Measurements from ENCODE around the gene PSME1.

Gene PSME1

GRCh38 chr14:24129410-24129998 is 6.5 kb upstream of the PSME1 start:
- DNase-seq (ENCODE audit: low read depth in 2 of 2), result no peak

- no peak for DNase-seq (ENCODE audit: low read depth in 2 of 2)
Measured at GRCh38 chr14:24130380-24130716, 5.6 kb upstream of the PSME1 start, which contains the start of gene FITM1. Gene FITM1 (plus strand): TSS chr14:24130659. CDS start chr14:24131564, 905 bp downstream.

DNA sequence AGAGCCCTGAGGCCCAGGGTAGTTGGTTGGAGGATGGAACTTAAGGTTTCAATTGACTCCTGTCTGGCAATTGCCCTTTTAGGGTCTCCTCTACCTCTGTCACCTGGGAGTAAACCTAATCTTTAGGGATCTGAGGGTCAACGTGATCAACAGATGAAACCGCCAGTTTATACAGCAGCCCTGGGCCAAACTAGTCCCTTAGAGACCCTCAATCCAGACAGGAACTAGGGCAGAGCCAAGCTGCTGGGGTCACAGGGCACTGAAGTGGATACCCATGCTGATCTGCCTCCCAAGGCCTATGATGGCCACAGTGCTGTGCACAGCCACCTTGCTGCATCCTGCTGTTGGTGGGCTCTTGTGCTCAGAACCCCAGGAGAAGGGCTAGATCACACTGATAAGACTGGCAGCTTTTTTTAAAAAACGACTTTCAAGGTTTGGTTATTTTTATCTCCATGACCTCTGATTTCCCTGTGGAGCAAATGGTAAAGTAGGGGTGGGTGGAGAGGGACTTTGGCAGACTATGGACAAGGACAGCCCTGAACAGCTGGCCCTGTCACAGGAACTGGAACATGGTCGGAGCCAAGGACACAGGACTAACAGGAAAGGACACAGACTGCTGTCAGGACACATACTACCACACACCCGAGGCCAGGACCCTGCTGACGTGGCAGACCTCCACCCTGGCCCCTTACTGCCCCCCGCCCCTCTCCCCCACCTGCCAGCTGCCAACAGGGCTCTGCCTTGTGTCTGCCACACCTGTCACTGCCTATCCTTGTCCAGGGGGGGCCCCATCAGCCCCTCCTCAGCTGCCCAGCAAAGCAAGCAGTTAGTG is 5.1 kb upstream of the PSME1 start:
- no peak for DNase-seq (ENCODE audit: low read depth in 2 of 2)

GRCh38 chr14:24131549-24131966 is 4.4 kb upstream of the PSME1 start:
- DNase-seq (ENCODE audit: low read depth in 2 of 2), result no peak

- no peak for DNase-seq (ENCODE audit: low read depth in 2 of 2)
Measured at GRCh38 chr14:24132061-24132685, 3.8 kb upstream of the PSME1 start.

DNA sequence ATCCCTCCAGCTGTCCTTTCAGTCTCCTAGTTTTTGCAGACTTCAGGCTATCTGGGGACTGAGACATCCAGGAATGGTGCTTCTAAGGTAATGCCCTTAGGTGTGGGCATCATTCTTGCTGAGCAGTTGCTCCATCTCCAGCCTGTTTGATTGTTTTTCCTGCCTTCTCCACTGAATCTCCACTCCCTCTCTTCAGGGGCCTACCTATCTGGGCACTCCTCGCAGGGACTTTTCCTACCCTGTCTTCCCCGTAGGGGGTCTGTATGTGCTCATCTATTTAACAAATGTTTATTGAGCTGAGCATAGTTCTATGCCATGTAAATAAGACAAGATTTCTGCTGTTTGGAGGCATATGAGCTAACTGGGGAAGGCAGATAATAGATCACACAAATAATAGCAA is 3.0 kb upstream of the PSME1 start:
- no peak for DNase-seq (ENCODE audit: low read depth in 2 of 2)

DNA sequence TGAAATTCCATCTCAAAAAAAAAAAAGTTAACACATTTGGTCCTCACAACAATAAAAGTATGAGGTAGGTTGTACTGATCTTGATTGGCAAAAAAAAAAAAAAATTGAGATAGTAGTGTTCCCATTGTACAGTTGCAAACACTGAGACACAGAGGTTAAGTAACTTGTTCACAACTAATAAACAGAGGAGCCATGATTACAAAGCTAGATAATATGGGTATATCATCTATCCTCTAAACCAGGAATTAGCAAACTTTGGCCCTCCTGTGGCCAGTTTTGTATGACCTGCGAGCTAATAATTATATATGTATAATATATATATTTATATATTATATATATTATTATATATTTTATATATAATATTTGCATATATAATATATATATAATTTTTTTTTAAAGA is 2.3 kb upstream of the PSME1 start:
- DNase-seq (ENCODE audit: low read depth in 2 of 2), result no peak

GRCh38 chr14:24135584-24135833 is 485 bp upstream of the PSME1 start:
- DNase-seq (ENCODE audit: low read depth in 2 of 2), result no peak

DNA sequence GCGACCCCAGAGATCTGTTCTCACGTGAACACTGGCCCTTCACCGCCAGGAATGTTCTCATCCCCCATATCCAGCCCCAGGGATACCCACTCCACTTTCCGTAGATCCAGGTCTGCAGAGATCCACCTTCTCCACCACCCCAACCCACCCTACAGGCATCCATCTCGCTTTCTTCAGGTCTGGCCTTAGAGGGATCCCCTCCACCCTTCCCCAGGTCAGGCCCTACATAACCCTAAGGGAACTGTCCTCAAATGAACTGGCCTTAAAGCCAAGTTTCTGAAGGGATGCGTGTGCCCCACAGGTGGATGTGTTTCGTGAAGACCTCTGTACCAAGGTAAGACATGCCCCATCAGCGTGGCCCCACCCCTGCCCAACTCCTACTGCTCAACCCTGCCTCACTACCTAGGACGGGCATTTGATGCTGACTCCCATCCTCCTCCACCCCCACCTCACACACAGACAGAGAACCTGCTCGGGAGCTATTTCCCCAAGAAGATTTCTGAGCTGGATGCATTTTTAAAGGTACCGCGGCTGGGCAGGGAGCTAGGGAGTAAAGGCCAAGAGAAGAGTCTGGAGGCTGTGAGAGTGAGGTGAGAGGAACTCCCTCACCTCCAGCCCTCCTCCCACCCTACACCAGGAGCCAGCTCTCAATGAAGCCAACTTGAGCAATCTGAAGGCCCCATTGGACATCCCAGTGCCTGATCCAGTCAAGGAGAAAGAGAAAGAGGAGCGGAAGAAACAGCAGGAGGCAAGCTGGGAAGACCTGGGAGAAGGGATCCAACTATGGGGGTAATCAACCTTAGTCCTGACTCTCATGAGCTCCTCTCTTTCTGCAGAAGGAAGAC is 912 bp downstream of the PSME1 start:
- DNase-seq (ENCODE audit: low read depth in 2 of 2), result no peak

DNA sequence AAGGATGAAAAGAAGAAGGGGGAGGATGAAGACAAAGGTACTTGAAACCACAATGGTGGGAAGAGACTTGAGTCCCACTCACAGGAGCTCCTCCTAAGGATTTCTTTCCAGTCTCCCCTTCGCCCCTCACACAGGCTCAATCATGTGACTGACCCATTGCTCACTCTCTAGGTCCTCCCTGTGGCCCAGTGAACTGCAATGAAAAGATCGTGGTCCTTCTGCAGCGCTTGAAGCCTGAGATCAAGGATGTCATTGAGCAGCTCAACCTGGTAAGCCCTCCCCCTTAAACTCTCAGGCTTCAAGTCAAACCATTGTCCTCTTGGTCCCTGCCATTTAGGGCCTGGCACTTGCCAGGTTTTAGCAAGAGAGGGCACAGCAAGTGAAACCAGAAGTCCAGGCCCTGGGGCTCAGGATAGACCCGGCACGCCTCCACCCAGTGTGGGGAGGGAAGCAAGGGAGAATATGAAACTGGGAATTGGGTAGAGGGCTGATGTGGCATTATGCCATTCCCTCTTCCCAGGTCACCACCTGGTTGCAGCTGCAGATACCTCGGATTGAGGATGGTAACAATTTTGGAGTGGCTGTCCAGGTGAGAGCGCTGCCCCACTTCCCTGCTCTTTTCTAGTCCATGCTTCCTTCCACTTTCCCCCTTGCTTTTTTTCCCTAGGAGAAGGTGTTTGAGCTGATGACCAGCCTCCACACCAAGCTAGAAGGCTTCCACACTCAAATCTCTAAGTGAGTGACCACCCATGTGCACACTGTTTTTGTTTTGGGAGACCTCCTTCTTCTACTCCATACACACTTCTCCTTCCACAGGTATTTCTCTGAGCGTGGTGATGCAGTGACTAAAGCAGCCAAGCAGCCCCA is 1.8 kb downstream of the PSME1 start:
- no peak for DNase-seq (ENCODE audit: low read depth in 2 of 2)

DNA sequence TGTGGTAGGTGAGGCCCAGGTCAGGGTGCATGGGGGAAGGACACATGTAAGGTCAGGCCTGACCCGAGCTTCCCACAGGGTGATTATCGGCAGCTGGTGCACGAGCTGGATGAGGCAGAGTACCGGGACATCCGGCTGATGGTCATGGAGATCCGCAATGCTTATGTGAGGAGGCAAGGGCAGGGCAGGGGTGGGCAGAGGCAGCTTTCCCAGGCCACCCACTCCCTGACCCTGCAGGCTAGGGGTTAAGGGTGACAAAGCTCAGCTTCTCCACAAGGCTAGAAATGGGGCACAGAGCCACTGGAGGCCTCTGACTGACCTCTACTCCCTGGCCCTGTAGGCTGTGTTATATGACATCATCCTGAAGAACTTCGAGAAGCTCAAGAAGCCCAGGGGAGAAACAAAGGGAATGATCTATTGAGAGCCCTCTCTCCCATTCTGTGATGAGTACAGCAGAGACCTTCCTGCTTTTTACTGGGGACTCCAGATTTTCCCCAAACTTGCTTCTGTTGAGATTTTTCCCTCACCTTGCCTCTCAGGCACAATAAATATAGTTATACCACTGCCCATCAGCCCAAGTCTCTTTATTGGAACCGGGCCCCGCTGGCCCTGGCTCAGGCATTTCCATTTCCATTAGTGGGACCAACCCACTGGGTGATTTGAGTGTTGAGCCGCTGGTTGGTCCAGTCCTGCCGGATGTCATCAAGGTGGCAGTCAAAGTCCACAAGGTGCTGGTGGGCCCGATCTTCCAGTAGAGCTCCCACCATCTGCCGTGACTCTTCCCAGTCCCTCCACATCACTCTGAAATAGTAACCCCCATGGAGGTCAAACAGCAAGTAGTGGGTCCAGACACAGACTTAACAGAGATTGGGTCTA is 2.6 kb downstream of the PSME1 start:
- no peak for DNase-seq (ENCODE audit: low read depth in 2 of 2)

DNA sequence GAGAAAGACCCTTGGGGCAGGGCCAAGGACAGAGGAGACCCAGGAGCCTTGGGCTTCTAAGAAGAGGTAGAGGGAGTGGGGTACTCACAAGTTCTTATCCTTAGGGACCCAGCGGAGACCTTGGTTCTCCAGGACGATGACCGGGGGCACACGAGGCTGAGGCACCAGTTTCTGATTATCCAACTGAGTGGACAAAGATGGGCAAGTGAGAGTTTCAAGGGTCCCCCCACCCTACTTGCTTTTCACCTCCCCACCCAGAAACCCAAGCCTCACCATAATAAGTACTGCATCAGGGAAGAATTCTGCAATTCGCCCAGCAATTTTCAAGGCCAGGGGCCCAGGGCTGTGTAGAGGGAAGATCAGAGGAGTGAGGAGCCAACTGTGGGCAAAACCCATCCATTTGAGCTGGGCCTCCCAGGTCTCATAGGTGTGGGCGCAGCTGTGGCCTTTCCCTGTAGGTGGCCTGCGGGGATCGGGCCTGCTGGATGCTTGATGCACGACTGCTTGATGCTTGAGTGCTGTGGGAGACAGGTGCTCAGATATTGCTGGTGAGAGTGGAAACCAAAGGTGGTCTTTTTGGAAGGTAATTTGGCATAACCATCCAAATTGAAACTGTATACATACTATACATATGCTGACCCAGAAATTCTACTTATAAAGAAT is 3.4 kb downstream of the PSME1 start:
- no peak for DNase-seq (ENCODE audit: low read depth in 2 of 2)

DNA sequence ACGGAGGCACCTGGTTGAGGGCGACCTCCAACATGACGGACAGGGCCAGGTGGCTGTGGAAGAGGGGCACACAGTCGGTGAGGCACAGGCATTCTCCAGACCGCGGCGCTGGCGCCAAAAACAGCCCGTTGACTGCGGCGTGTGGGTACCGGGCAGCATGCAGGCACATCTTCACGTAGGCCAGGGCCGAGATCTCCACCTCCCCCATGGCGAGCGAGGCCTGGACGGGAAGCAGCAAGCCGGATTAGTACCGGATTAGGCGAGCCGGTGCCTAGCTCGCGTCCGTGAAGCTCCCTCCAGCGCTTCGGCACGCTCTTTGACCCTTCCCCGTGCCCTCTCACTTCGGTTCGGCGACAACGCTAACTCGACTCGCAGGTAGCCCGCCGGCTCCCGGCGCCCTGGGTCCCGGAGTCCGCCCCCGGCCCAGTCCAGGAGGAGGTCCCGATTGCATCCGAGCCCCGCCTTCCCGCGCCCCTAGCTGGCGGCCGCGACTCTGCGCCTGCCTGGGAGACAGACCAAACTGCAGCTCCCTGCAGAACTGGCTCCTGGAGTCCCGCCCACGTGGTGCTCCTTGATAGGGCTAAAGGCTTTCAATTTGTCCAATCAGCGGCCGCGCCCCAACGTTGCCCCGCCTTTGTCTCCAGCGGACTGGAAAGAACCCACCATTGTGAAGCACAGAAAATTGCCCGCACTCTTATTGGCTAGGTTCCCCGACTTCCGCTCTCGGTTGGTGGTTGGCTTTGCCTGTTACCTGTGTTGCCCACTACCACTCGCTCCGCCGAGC is 5.3 kb downstream of the PSME1 start, which contains the start of gene EMC9:
Gene EMC9, minus strand, starts transcription at position 495 of the 784 bp plus-strand sequence. Its CDS starts 287 bp downstream, at position 208.
- peak; percentile 97 to 99 for DNase-seq (ENCODE audit: low read depth in 2 of 2)

GRCh38 chr14:24143511-24143910 is 7.5 kb downstream of the PSME1 start:
- no peak for DNase-seq (ENCODE audit: low read depth in 2 of 2)

DNA sequence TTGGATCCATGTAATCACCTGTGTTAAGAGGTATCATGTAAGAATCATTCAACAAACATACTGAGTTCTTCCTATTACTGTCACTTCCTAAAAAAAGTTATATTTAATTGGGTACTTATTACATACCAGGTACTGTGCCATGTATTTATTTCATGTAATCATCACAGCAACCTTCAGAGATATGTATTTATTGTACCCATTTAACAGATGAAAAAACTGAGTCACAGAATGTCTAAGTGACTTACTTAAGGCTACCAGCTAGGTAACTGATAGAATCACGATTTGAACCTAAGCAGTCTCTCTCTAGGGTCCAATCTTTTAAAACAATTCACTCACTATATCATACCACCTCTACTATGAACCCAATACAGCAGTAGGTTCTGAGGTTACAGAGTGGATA is 8.5 kb downstream of the PSME1 start:
- DNase-seq (ENCODE audit: low read depth in 2 of 2), result no peak

DNA sequence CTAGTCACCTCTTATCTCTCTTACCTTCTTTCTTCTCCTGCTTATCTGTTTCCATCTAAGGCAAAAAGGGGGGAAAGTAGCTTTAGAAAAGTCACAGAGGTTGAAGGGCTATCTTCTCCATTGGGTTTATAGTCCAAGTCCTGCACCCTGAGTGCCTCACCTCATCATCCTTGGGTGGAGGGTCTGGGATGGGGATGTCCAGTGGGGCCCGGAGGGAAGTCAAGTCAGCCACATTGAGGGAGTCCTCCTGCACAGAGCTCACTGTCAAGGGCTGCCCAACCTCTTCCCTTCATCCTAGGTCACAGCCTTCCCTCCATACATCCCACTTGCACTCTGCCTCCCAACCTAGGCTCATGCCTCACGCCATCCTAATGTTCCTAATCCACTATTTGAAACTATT is 9.2 kb downstream of the PSME1 start:
- DNase-seq (ENCODE audit: low read depth in 2 of 2), result no peak

DNA sequence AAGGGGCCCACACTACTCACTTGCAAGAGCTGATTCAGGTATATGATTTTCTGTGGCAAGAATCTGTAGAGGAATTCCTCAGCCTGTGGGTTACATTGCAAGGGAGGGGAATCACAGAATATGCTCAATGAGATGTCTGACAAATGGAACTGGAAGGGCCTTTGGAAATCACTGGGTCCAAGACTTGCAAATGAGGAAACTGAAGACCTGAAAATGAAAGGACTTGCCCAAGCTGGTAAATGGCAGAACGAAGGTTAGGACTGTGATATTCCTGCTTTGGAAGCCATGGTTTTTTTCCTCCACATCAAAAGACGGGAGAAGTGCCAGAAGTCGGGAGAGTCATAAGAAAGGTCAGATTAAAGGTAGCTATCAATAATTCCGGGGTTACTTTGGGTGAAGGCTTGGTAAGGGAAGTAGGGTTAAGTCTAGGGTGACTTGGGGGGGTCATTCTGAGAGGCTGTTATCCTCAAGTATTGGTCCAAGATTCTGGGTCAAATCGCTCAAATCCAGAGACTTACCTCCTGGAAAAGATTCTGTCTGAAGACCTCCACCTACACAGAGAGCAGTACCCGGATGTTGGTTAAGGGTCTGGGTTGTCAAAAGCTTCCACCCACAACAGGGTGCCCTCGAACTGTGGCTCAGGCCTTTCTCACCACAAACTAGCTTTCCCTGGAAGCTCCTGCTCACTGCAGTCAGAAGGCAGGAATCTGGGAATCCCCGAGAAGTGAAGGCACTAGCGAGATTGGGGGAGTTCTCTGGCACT is 9.9 kb downstream of the PSME1 start:
- no peak for DNase-seq (ENCODE audit: low read depth in 2 of 2)

DNA sequence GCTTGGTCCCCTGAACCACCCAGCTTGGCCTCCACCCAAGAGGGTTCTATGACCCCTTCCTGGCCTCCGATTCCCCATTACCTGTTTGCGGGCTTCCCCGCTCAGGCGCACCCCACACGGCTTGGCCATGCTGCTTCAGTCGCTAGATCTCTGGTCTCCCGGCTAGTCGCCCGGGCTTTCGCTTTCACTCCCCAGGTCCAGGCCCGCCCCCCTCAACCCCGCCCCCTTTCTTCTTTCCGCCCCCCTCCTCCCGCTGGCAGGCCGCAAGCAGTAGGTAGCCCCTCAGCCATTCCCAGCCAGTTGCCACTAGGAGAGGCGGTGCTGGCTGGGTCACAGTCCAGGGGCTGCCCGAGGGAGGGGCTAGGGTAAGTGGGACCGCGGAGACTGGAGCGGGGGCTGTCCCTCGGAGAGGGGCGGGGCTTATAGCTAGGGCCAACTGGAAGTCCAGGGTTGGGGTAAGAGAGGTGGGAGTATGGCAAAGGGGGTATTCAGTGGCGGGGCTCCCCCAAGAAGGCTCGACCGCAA is 10.5 kb downstream of the PSME1 start, which contains the start of gene PSME2:
Gene PSME2, minus strand, starts transcription at position 158 of the 525 bp plus-strand sequence. Its CDS starts 29 bp downstream, at position 129.
- DNase-seq (ENCODE audit: low read depth in 2 of 2), result peak; percentile 68 to 69
